Lower leg skin (tissue), 4 donors: ENCODE measurements around the gene UGT1A5. TPM values are rescaled to one million over a fixed set of nuclear protein-coding genes. Genes with fewer than 3 reads are reported as not detected.

Experiments
- DNase-seq, 2 donors: peaks; one replicate each; pipeline ENCODE4 v3.0.0-alpha.2; 2019; ENCODE audit warnings: low spot score in 2 of 2
- H3K4me3 ChIP-seq: fragments of 200-600 bp; sonication (generic); 2 replicates; pipeline ENCODE4 v1.5.1; 2017; ENCODE audit warnings: mild to moderate bottlenecking, low read depth; ENCODE audit not compliant: poor library complexity, severe bottlenecking
- CTCF ChIP-seq, 3 donors: fragments of 450-650 bp; IDR thresholded peaks; one replicate each; pipeline ENCODE4 v1.5.1; 2016; ENCODE audit warnings: antibody characterized with exemption in 3 of 3, mild to moderate bottlenecking in 3 of 3, moderate library complexity in 2 of 3
- POLR2A ChIP-seq, 2 donors: fragments of 450-650 bp; IDR thresholded peaks; one replicate each; pipeline ENCODE4 v1.6.1; 2016 to 2017; ENCODE audit warnings: antibody characterized with exemption in 2 of 2, mild to moderate bottlenecking in 1 of 2, moderate library complexity in 1 of 2
- WGBS, 2 donors: methylation state at CpG; one replicate each; pipeline ENCODE4 v1.1.5; 2018; 5-methylcytosine and 5-hydroxymethylcytosine counted together
- intact Hi-C: fragments of 100-400 bp; cut with DNase I; formaldehyde crosslinking; loops from one replicate; pipeline ENCODE4 v1.15.0; 2023; ENCODE audit warnings: low total_unique reads
- total RNA-seq, 4 donors: library from RNA; depleted of rRNA; stranded (reverse); fragments of >200 nt; gene quantifications; one replicate each; pipeline ENCODE4 v1.1.0, GENCODE V29; 2016

Gene UGT1A5
- total RNA-seq, 4 donors from 2014 or later: 0.32 to 1.7 (median 0.80) TPM; not detected in 1

DNA sequence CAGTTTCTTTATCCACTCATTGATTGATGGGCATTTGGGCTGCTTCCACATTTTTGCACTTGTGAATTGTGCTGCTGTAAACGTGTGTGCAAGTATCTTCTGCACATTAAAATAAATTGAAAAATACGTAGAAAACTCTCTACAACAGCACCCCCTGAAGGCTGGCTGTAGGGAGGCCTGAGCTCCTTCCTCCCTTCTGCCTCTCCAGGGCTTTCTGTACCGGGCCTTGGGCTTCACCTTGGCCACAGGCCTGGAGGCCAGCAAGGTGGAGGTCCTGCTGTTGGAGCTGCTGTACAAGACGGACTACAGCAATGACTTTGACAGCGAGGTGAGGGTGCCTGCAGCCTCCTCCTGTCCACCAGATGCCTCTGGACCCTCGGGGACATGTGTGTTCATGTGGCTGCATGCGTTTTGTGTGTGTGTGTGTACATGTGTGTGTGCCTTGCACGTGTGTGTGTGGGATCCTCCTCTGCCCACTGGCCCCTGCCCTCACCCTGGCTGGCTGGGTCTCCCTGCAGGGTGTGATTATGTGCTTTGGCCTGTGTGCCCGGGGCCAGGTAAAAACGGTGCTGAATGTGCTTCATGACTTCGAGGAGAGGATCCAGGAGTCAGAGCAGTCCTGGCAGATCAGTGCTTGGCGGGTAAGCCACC lies 94.6 kb downstream of the UGT1A5 start:
- intact Hi-C loops: no loop called here
- 75 to 80% methylated on average over 12 of the region's 12 CpGs for WGBS, 2 donors
- no peak overlapping the region for H3K4me3 ChIP-seq
- TF ChIP-seq CTCF (IDR thresholded peaks at IDR 0.05) (no peak), POLR2A (IDR thresholded peaks at IDR 0.05) (no peak)
- no peak for DNase-seq

- DNase-seq: peak in 1 of 2 donors; percentile 80
- no peak overlapping the region for H3K4me3 ChIP-seq
- WGBS, 2 donors: 76 to 79% methylated on average over 10 of the region's 10 CpGs
- intact Hi-C loops: no loop called here
- TF ChIP-seq CTCF (IDR thresholded peaks at IDR 0.05) (no peak), POLR2A (IDR thresholded peaks at IDR 0.05) (no peak)
These were observed 95.5 kb downstream of the UGT1A5 start for GRCh38 chr2:233807966-233808935.

GRCh38 chr2:233810385-233810784 lies 97.7 kb downstream of the UGT1A5 start:
- intact Hi-C loops: no loop called here
- TF ChIP-seq CTCF (IDR thresholded peaks at IDR 0.05) (no peak), POLR2A (IDR thresholded peaks at IDR 0.05) (no peak)
- 75 to 87% methylated on average over 6 of the region's 6 CpGs for WGBS, 2 donors
- DNase-seq: no peak
- no peak overlapping the region for H3K4me3 ChIP-seq

DNA sequence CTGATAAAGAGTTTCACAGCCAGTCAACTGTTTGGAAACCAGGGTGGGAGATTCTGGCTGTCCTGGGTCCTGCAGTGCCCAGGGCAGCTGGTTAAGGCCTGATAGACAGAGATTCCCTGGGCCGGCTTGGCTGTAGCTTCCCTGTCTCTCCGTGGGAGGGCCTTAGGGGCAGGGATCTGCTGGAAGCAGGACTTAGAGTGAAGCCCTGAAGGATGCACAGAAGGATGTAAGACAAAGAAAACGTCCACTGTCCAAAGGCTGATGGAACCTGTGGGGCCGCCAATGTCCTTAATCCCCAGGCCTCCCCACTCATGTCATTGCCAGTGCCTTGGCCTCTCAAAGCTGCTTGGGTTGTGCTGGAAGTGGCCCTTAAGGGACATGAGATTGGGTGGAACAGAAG lies 98.4 kb downstream of the UGT1A5 start:
- TF ChIP-seq CTCF (IDR thresholded peaks at IDR 0.05) (no peak), POLR2A (IDR thresholded peaks at IDR 0.05) (no peak)
- 83% methylated on average over 4 of the region's 4 CpGs for WGBS, 2 donors
- intact Hi-C loops: no loop called here
- DNase-seq: no peak
- H3K4me3 ChIP-seq: no peak overlapping the region

- WGBS, 2 donors: 90 to 92% methylated on average over 8 of the region's 8 CpGs
- TF ChIP-seq POLR2A (IDR thresholded peaks at IDR 0.05) (no peak), CTCF (IDR thresholded peaks at IDR 0.05) (no peak)
These were observed 99.0 kb downstream of the UGT1A5 start for GRCh38 chr2:233811732-233812131.

More at GRCh38 chr2:233811732-233812131, 99.0 kb downstream of the UGT1A5 start:
- peak in 1 of 2 donors; percentile 31 for DNase-seq
- intact Hi-C loops: no loop called here
- no peak overlapping the region for H3K4me3 ChIP-seq
